ENCODE measurements around the gene BEX2. TPM values are rescaled to one million over a fixed set of nuclear protein-coding genes. Genes with fewer than 3 reads are reported as not detected.
"Not testable (repeated sequence)": the region's sequence is repeated elsewhere in the genome, so short reads cannot be mapped to it uniquely, and the experiment has no call there.

Gene BEX2
- total RNA-seq, 1 donor from 2014 or later: 12.6 TPM

DNA sequence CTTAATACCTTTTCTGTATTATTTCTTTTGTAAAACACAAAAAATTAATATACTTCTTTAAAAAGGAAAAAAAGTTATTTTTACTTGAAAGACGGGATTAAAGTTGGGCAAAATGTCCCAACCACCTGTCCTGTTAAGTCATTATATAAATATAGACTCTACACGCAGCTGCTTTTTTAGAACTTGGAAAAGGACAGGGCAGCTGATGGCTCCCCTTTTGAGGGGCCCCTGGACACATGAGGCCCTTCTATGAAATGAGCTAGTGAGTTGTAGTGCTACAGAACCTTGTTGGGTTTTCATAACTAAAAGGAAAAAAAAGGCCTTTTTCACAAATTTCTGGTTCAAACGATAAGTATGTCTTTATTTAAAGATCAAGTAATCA, 600 bp upstream of the BEX2 start:
- TF ChIP-seq CTCF (IDR thresholded peaks at IDR 0.05; ENCODE audit: insufficient read depth, low read depth, low read length): no peak
- TF ChIP-seq EZH2 (IDR thresholded peaks at IDR 0.05; ENCODE audit: insufficient read depth, low read length): no peak
- H3K36me3 ChIP-seq (ENCODE audit: insufficient read depth, low read length): no peaks in the 10 kb centered on the region
- Mint-ChIP-seq H3K27me3 (ENCODE audit: low read depth, unreplicated experiment) (no peaks in the 10 kb centered on the region), H3K9me3 (ENCODE audit: unreplicated experiment) (no peaks in the 10 kb centered on the region), H3K27ac (ENCODE audit: unreplicated experiment) (no peak overlapping the region), H3K36me3 (ENCODE audit: low read depth, unreplicated experiment) (no peaks in the 10 kb centered on the region), H3K4me3 (ENCODE audit: unreplicated experiment) (peak overlapping the region; percentile 84), H3K4me1 (ENCODE audit: low read depth, unreplicated experiment) (no peaks in the 10 kb centered on the region)
- no peaks in the 10 kb centered on the region for H3K79me2 ChIP-seq (ENCODE audit: insufficient read depth, low read length)
- no peaks in the 10 kb centered on the region for H3K9me3 ChIP-seq (ENCODE audit: insufficient read depth, low read depth, low read length)
- H3K4me1 ChIP-seq (ENCODE audit: insufficient read depth, low read length): no peaks in the 10 kb centered on the region
- no peak for FAIRE-seq
- no peak overlapping the region for H3K27ac ChIP-seq (ENCODE audit: low read depth, low read length)
- no peaks in the 10 kb centered on the region for H4K20me1 ChIP-seq (ENCODE audit: insufficient read depth, low read length)
- peaks cover 5% of the 10 kb centered on the region for H3K27me3 ChIP-seq (ENCODE audit: insufficient read depth, low read length)
- no peak overlapping the region for H3K9ac ChIP-seq (ENCODE audit: low read length)
- H3K4me2 ChIP-seq (ENCODE audit: low read length): no peak overlapping the region
- H3K4me3 ChIP-seq (ENCODE audit: insufficient read depth, low read depth, low read length): no peak overlapping the region
- no peak for DNase-seq (ENCODE audit: low read depth)
- H2AFZ ChIP-seq (ENCODE audit: low read depth, low read length): no peak overlapping the region

DNA sequence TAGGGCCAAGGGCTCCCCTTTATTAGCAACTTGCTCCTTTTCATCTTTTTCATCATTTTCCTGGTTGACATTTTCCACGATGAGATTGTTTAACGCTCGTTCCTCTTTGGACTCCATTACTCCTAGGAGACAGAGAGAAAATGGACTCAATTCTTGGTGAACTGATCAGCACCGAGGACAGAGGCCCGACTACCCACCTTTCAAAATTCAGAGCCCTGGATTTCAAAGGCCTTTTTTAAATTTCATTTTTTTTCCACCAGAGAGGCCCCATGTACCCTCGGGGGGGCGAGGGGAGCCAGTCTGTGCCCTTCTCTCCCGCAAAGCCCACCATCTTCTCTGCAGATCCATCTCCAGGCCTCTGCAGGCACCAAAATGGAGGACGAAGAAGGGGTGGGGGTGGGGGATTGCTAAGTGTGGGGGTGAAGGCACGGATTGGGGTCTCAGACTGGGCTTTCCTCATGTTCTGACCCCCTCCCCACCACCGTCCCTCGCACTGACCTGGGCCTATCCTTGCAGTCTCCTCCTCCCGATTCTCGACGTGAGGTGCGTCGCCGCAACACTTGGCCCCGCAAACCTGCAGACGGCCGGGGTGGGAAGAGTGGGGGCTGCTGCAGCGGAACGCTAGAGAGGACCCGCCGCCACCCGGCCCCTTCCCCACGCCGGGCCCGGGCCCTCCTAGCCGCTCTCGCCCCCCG, 783 bp downstream of the BEX2 start:
- TF ChIP-seq EZH2 (IDR thresholded peaks at IDR 0.05; ENCODE audit: insufficient read depth, low read length) (no peak), CTCF (IDR thresholded peaks at IDR 0.05; ENCODE audit: insufficient read depth, low read depth, low read length) (no peak)
- no peaks in the 10 kb centered on the region for H3K36me3 ChIP-seq (ENCODE audit: insufficient read depth, low read length)
- H2AFZ ChIP-seq (ENCODE audit: low read depth, low read length): no peak overlapping the region
- no peak for DNase-seq (ENCODE audit: low read depth)
- Mint-ChIP-seq H3K4me1 (ENCODE audit: low read depth, unreplicated experiment) (no peaks in the 10 kb centered on the region), H3K4me3 (ENCODE audit: unreplicated experiment) (peak overlapping the region; percentile 74), H3K27me3 (ENCODE audit: low read depth, unreplicated experiment) (no peaks in the 10 kb centered on the region), H3K27ac (ENCODE audit: unreplicated experiment) (no peak overlapping the region), H3K36me3 (ENCODE audit: low read depth, unreplicated experiment) (no peaks in the 10 kb centered on the region), H3K9me3 (ENCODE audit: unreplicated experiment) (no peaks in the 10 kb centered on the region)
- FAIRE-seq: no peak
- no peaks in the 10 kb centered on the region for H3K9me3 ChIP-seq (ENCODE audit: insufficient read depth, low read depth, low read length)
- H3K27me3 ChIP-seq (ENCODE audit: insufficient read depth, low read length): peaks cover 5% of the 10 kb centered on the region
- no peak overlapping the region for H3K27ac ChIP-seq (ENCODE audit: low read depth, low read length)
- no peaks in the 10 kb centered on the region for H3K4me1 ChIP-seq (ENCODE audit: insufficient read depth, low read length)
- peak overlapping the region; percentile 48 for H3K4me3 ChIP-seq (ENCODE audit: insufficient read depth, low read depth, low read length)
- H4K20me1 ChIP-seq (ENCODE audit: insufficient read depth, low read length): no peaks in the 10 kb centered on the region
- H3K79me2 ChIP-seq (ENCODE audit: insufficient read depth, low read length): no peaks in the 10 kb centered on the region
- peak overlapping the region; percentile 52 for H3K9ac ChIP-seq (ENCODE audit: low read length)
- peak overlapping the region; percentile 84 for H3K4me2 ChIP-seq (ENCODE audit: low read length)

DNA sequence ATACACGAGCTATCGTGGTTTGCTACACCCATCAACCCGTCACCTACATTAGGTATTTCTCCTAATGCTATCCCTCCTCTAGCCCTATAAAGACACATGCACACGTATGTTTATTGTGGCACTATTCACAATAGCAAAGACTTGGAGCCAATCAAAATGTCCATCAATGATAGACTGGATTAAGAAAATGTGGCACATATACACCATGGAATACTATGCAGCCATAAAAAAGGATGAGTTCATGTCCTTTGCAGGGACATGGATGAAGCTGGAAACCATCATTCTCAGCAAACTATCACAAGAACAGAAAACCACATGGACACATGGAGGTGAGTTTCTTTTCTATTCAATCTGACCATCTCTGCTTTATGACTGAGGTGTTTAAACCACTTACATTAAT, 5.1 kb downstream of the BEX2 start:
- not testable (repeated sequence) for H3K27ac Mint-ChIP-seq (ENCODE audit: unreplicated experiment); H3K9me3 ChIP-seq (ENCODE audit: insufficient read depth, low read depth, low read length); DNase-seq (ENCODE audit: low read depth); H3K4me1 ChIP-seq (ENCODE audit: insufficient read depth, low read length); H3K79me2 ChIP-seq (ENCODE audit: insufficient read depth, low read length); H3K4me3 Mint-ChIP-seq (ENCODE audit: unreplicated experiment); H2AFZ ChIP-seq (ENCODE audit: low read depth, low read length); H3K27me3 ChIP-seq (ENCODE audit: insufficient read depth, low read length); FAIRE-seq; H3K4me1 Mint-ChIP-seq (ENCODE audit: low read depth, unreplicated experiment); H3K36me3 Mint-ChIP-seq (ENCODE audit: low read depth, unreplicated experiment); H3K27me3 Mint-ChIP-seq (ENCODE audit: low read depth, unreplicated experiment); H3K9me3 Mint-ChIP-seq (ENCODE audit: unreplicated experiment); H3K9ac ChIP-seq (ENCODE audit: low read length); H3K4me2 ChIP-seq (ENCODE audit: low read length); H3K4me3 ChIP-seq (ENCODE audit: insufficient read depth, low read depth, low read length); H3K36me3 ChIP-seq (ENCODE audit: insufficient read depth, low read length); H4K20me1 ChIP-seq (ENCODE audit: insufficient read depth, low read length); H3K27ac ChIP-seq (ENCODE audit: low read depth, low read length)
